Choroid plexus epithelial cell (primary cell): ENCODE measurements around the gene SGSH.

Experiments used
- DNase-seq: peaks from one replicate; pipeline ENCODE4 v3.0.0-alpha.2; 2010; ENCODE audit warnings: low read depth
- H3K4me3 ChIP-seq: 2 replicates; pipeline ENCODE4 v1.5.1; 2011; ENCODE audit warnings: low read depth, mild to moderate bottlenecking, control low read depth, low read length, moderate library complexity
- CTCF ChIP-seq: conservative IDR thresholded peaks from 2 replicates; pipeline ENCODE4 v1.5.1; 2011; ENCODE audit warnings: low read depth, mild to moderate bottlenecking, control low read depth, inconsistent platforms, low read length, moderate library complexity

Gene SGSH

DNA sequence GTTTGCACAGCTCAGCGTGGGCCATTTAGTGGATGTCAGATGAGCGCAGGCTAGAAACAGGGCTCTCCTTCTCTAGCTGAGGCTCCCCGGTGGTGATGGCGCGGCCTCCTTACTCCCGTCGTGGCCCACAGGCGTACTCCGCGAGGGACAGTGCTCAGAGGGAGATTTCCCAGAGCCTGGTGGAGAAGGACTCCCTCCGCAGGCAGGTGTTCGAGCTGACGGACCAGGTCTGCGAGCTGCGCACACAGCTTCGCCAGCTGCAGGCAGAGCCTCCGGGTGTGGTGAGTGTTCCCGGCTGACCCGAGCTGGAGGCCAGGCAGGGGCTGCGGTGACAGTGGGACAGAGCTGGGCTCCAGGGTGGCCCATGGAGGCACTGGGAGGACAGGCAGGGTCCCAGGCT is 28.9 kb downstream of the SGSH start:
- no peak for TF ChIP-seq CTCF
- no peak for DNase-seq
- H3K4me3 ChIP-seq = no peak overlapping the region

GRCh38 chr17:80190716-80191115 is 29.4 kb downstream of the SGSH start:
- no peak for DNase-seq
- H3K4me3 ChIP-seq = no peak overlapping the region
- TF ChIP-seq CTCF = no peak

DNA sequence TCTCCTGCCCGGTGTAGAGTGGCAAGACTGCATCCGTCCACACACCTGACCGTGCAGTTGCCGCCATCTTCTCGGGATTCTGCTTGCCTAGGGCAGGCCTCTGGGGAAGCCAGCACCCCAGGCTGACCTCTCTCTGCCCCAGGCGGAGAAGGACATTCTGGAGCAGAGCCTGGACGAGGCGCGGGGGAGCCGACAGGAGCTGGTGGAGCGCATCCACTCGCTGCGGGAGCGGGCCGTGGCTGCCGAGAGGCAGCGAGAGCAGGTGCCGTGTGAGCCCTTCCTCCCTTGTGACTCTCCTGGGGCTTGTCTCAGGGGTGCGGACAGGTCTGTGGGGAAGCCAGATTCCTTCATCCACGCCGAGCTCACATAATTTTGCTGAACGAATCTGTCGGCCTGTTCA is 30.5 kb downstream of the SGSH start:
- no peak overlapping the region for H3K4me3 ChIP-seq
- DNase-seq = no peak
- no peak for TF ChIP-seq CTCF

- H3K4me3 ChIP-seq = no peak overlapping the region
- no peak for TF ChIP-seq CTCF
- DNase-seq = no peak
Observed at GRCh38 chr17:80187515-80187941, 32.6 kb downstream of the SGSH start.

DNA sequence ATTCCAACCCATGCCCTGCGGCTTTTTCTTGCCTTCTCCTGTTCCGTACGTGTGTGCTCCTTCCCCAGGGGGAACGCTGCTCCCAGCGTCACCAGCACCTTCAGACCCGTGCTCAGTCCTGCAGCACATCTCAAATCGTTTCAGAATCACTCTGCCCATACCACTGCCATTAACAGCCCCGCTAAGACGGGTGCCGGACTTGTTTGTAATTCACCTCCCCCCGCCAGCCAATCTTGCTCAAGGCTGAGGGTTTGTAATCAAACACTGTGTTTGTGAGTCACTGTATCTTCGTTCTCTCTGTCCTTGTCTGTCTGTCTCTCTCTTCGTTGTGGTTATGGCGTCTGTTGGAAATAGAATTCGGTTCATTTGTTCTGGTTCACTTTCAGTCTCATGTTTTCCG is 33.0 kb downstream of the SGSH start:
- no peak overlapping the region for H3K4me3 ChIP-seq
- DNase-seq = peak; percentile 35
- TF ChIP-seq CTCF = no peak

DNA sequence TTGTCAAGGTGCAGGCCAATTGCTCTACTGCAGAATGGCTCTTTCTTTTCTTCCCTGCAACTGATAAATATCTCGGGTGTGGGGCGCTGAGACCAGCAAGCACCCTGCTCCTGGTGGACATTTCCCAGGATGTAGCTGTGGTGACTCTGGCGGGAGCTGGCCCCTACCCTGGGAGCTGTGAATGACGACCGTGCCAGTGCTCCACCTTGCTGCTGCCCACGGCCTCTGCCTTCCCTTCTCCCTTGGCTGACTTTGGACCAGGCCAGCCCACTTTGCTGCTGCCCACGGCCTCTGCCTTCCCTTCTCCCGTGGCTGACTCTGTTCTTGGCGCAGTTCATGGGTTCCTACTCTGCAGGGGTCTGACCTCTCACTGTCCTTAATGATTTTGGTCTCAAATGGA is 34.2 kb downstream of the SGSH start:
- H3K4me3 ChIP-seq = no peak overlapping the region
- no peak for DNase-seq
- no peak for TF ChIP-seq CTCF

DNA sequence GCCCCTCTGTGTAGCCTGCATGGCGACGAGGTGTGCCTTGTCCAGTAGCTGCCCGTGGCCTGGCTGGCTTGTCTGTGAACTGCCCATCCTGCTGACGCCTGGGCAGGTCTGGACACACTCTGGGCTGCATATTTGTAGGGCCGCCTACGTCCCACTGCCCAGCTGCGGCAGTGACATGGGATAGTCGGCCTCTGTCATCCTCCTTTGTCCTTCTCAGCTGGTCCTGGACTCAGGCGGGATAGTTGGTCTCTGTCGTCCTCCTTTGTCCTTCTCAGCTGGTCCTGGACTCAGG is 35.8 kb downstream of the SGSH start:
- TF ChIP-seq CTCF = no peak
- no peak for DNase-seq

More for the DNA sequence above, 35.8 kb downstream of the SGSH start:
- no peak overlapping the region for H3K4me3 ChIP-seq
